H1 (cell line): ENCODE data around the gene AP2A2. TPM values are rescaled to one million over a fixed set of nuclear protein-coding genes. Genes with fewer than 3 reads are reported as not detected.

Source experiments
- CTCF ChIA-PET: fragments of 300-600 bp; sonication (Branson Sonifier 250); formaldehyde crosslinking; loops from one replicate; lab custom pipeline; 2021; ENCODE audit not compliant: partially characterized antibody; lab: Charles Lee
- POLR2A ChIA-PET: fragments of 300-600 bp; sonication (Branson Sonifier 250); formaldehyde crosslinking; loops from one replicate; lab custom pipeline; 2021; ENCODE audit warnings: inconsistent platforms; ENCODE audit not compliant: partially characterized antibody; lab: Charles Lee
- DNase-seq, 2 experiments: peaks; one replicate each; pipeline versions ENCODE4 v3.0.0 to v3.0.0-alpha.2; 2010 to 2022; ENCODE audit warnings: low spot score in 2 of 2, low read depth in 1 of 2, mixed read lengths in 1 of 2
- FAIRE-seq: peaks from 2 replicates; lab custom pipeline; 2011; peaks lifted over from hg19 to GRCh38; lab: Jason Lieb, UNC
- H2AFZ ChIP-seq: 2 replicates; pipeline ENCODE4 v1.8.1; 2012; ENCODE audit warnings: low read length, inconsistent platforms
- H2AK5ac ChIP-seq: 2 replicates; pipeline ENCODE4 v1.6.1; 2013; ENCODE audit warnings: low read depth, low read length
- H2BK120ac ChIP-seq: replicated peaks from 2 replicates; pipeline ENCODE3; 2013; ENCODE audit warnings: low read depth, low read length, inconsistent platforms
- H2BK12ac ChIP-seq: 2 replicates; pipeline ENCODE4 v1.6.1; 2013; ENCODE audit warnings: low read depth, low read length
- H2BK15ac ChIP-seq: 2 replicates; pipeline ENCODE4 v1.6.1; 2013; ENCODE audit warnings: low read length
- H2BK20ac ChIP-seq: 2 replicates; pipeline ENCODE4 v1.6.1; 2013; ENCODE audit warnings: low read length
- H2BK5ac ChIP-seq: 2 replicates; pipeline ENCODE4 v1.6.1; 2013; ENCODE audit warnings: low read depth, low read length
- H3K14ac ChIP-seq: 2 replicates; pipeline ENCODE4 v1.6.1; 2013; ENCODE audit warnings: inconsistent platforms; ENCODE audit not compliant: insufficient read length
- H3K18ac ChIP-seq: 2 replicates; pipeline ENCODE4 v1.6.1; 2013; ENCODE audit warnings: low read length; ENCODE audit errors: extremely low read depth
- H3K23ac ChIP-seq: 2 replicates; pipeline ENCODE4 v1.6.1; 2013; ENCODE audit warnings: inconsistent platforms; ENCODE audit not compliant: insufficient read length
- H3K23me2 ChIP-seq: 2 replicates; pipeline ENCODE4 v1.6.1; 2013; ENCODE audit warnings: low read depth, low read length
- H3K27ac ChIP-seq: 2 replicates; pipeline ENCODE4 v1.6.1; 2011; ENCODE audit warnings: low read depth, low read length, inconsistent platforms
- H3K27me3 ChIP-seq, 4 experiments: replicated peaks in 1 of 4; 1 replicate in 1 of 4; 2 replicates in 3 of 4; pipeline versions ENCODE4 v1.6.1 to v1.8.1; 2011 to 2013; ENCODE audit warnings: low read length in 3 of 4, mild to moderate bottlenecking in 3 of 4, inconsistent platforms in 2 of 4, mixed read lengths in 2 of 4, moderate library complexity in 1 of 4; ENCODE audit not compliant: control insufficient read depth in 3 of 4, insufficient read depth in 3 of 4; ENCODE audit errors: extremely low read depth in 1 of 4
- H3K36me3 ChIP-seq, 4 experiments: 2 replicates each; pipeline versions ENCODE4 v1.6.1 to v1.8.1; 2011 to 2013; ENCODE audit warnings: mild to moderate bottlenecking in 4 of 4, low read length in 3 of 4, moderate library complexity in 2 of 4, control low read depth in 1 of 4, inconsistent platforms in 1 of 4; ENCODE audit not compliant: insufficient read depth in 4 of 4, control insufficient read depth in 2 of 4
- H3K4ac ChIP-seq: replicated peaks from 2 replicates; pipeline ENCODE3; 2013; ENCODE audit warnings: low read length, low read depth, mixed read lengths, inconsistent platforms; ENCODE audit not compliant: insufficient read length
- H3K4me1 ChIP-seq, 4 experiments: replicated peaks in 1 of 4; 1 replicate in 1 of 4; 2 replicates in 3 of 4; pipeline versions ENCODE4 v1.6.1 to v1.8.1; 2011 to 2013; ENCODE audit warnings: low read length in 3 of 4, inconsistent platforms in 2 of 4, mixed read lengths in 1 of 4; ENCODE audit not compliant: insufficient read depth in 4 of 4, control insufficient read depth in 3 of 4
- H3K4me2 ChIP-seq, 2 experiments: 2 replicates each; pipeline versions ENCODE4 v1.6.1 to v1.8.1; 2011 to 2013; ENCODE audit warnings: low read depth in 2 of 2, low read length in 2 of 2, control low read depth in 1 of 2, inconsistent platforms in 1 of 2, mild to moderate bottlenecking in 1 of 2; ENCODE audit not compliant: insufficient read depth in 1 of 2
- H3K4me3 ChIP-seq, 4 experiments: fragments of 200-600, 300-600 bp in 1 of 4; sonication (generic), shearing (Covaris generic), sonication (Bioruptor Twin) in 1 of 4; 2 replicates each; pipeline versions ENCODE4 v1.5.1 to v1.8.1; 2011 to 2016; ENCODE audit warnings: low read length in 4 of 4, low read depth in 3 of 4, control low read depth in 2 of 4, inconsistent platforms in 2 of 4, mild to moderate bottlenecking in 2 of 4, mixed read lengths in 1 of 4, moderate library complexity in 1 of 4; ENCODE audit not compliant: insufficient read depth in 2 of 4; ENCODE audit errors: extremely low read depth in 1 of 4
- H3K56ac ChIP-seq: replicated peaks from 2 replicates; pipeline ENCODE3; 2013; ENCODE audit warnings: low read depth, mild to moderate bottlenecking, mixed read lengths, low read length, inconsistent platforms; ENCODE audit not compliant: insufficient read length
- H3K79me1 ChIP-seq: 2 replicates; pipeline ENCODE4 v1.6.1; 2013; ENCODE audit warnings: low read depth, low read length, control low read depth
- H3K79me2 ChIP-seq, 2 experiments: 2 replicates each; pipeline versions ENCODE4 v1.6.1 to v1.8.1; 2012 to 2013; ENCODE audit warnings: low read length in 2 of 2, mild to moderate bottlenecking in 2 of 2, inconsistent platforms in 1 of 2; ENCODE audit not compliant: insufficient read depth in 2 of 2, control insufficient read depth in 1 of 2
- H3K9ac ChIP-seq, 4 experiments: replicated peaks in 1 of 4; 1 replicate in 1 of 4; 2 replicates in 3 of 4; pipeline versions ENCODE4 v1.6.1 to v1.8.1; 2011 to 2013; ENCODE audit warnings: low read depth in 3 of 4, low read length in 3 of 4, control low read depth in 2 of 4, mild to moderate bottlenecking in 2 of 4, moderate library complexity in 2 of 4, inconsistent platforms in 1 of 4; ENCODE audit errors: extremely low read depth in 1 of 4
- H3K9me3 ChIP-seq, 2 experiments: 2 replicates each; pipeline versions ENCODE4 v1.6.1 to v1.8.1; 2012 to 2013; ENCODE audit warnings: mild to moderate bottlenecking in 2 of 2, moderate library complexity in 2 of 2, control low read depth in 1 of 2, inconsistent platforms in 1 of 2, low read depth in 1 of 2, low read length in 1 of 2, mixed read lengths in 1 of 2; ENCODE audit not compliant: insufficient read depth in 2 of 2
- H4K20me1 ChIP-seq, 2 experiments: replicated peaks in 1 of 2; 2 replicates each; pipeline versions ENCODE3 to v1.8.1; 2011 to 2013; ENCODE audit warnings: inconsistent platforms in 2 of 2, low read length in 2 of 2, mild to moderate bottlenecking in 1 of 2; ENCODE audit not compliant: insufficient read depth in 2 of 2, control insufficient read depth in 1 of 2
- H4K5ac ChIP-seq: 2 replicates; pipeline ENCODE4 v1.6.1; 2013; ENCODE audit warnings: low read length, low read depth, mixed read lengths, inconsistent platforms; ENCODE audit not compliant: insufficient read length
- H4K8ac ChIP-seq: 2 replicates; pipeline ENCODE4 v1.8.0; 2013; ENCODE audit warnings: mild to moderate bottlenecking, moderate library complexity, low read length, inconsistent platforms; ENCODE audit not compliant: insufficient read depth; ENCODE audit errors: extremely low read depth
- H4K91ac ChIP-seq: replicated peaks from 2 replicates; pipeline ENCODE3; 2013; ENCODE audit warnings: low read length, mixed read lengths, inconsistent platforms; ENCODE audit not compliant: insufficient read length
- ATF2 ChIP-seq: IDR thresholded peaks from 2 replicates; pipeline ENCODE4 v1.6.1; 2012; ENCODE audit warnings: low read length, inconsistent platforms
- BACH1 ChIP-seq: IDR thresholded peaks from 2 replicates; pipeline ENCODE4 v1.6.1; 2012; ENCODE audit warnings: low read length, improper control_type of control experiment
- CBX8 ChIP-seq: fragments of 300-800, 300-1000 bp; sonication (generic); IDR thresholded peaks from 2 replicates; pipeline ENCODE4 v1.7.1; 2016; ENCODE audit warnings: low read depth, low read length, borderline replicate concordance
- CHD1 ChIP-seq: IDR thresholded peaks from 2 replicates; pipeline ENCODE4 v1.6.1; 2012; ENCODE audit warnings: low read depth, low read length, improper control_type of control experiment
- GTF2F1 ChIP-seq: IDR thresholded peaks from 2 replicates; pipeline ENCODE4 v1.6.1; 2012; ENCODE audit warnings: low read depth, low read length, improper control_type of control experiment, borderline replicate concordance
- HDAC6 ChIP-seq: IDR thresholded peaks from one replicate; pipeline ENCODE4 v1.7.1; 2012; ENCODE audit warnings: low read depth, mild to moderate bottlenecking, inconsistent platforms, low read length, moderate library complexity
- KDM1A ChIP-seq: fragments of 200-600, 300-600 bp; sonication (generic); IDR thresholded peaks from 2 replicates; pipeline ENCODE4 v1.7.1; 2016; ENCODE audit warnings: mild to moderate bottlenecking, low read length, borderline replicate concordance
- MAX ChIP-seq: IDR thresholded peaks from 2 replicates; pipeline ENCODE4 v1.6.1; 2012; ENCODE audit warnings: inconsistent platforms
- POLR2A ChIP-seq, 2 experiments: IDR thresholded peaks; 1 replicate in 1 of 2; 2 replicates in 1 of 2; pipeline ENCODE4 v1.6.1; 2011; ENCODE audit warnings: low read depth in 2 of 2, low read length in 2 of 2, mild to moderate bottlenecking in 2 of 2; ENCODE audit errors: control extremely low read depth in 1 of 2
- POLR2AphosphoS5 ChIP-seq: IDR thresholded peaks from 2 replicates; pipeline ENCODE4 v1.6.1; 2011; ENCODE audit warnings: low read depth, low read length
- SAP30 ChIP-seq: fragments of 300-600 bp; sonication (generic); IDR thresholded peaks from 2 replicates; pipeline ENCODE4 v1.7.1; 2012; ENCODE audit warnings: low read length, moderate library complexity, mild to moderate bottlenecking, inconsistent platforms; ENCODE audit not compliant: insufficient read depth, insufficient replicate concordance
- SP1 ChIP-seq: IDR thresholded peaks from 2 replicates; pipeline ENCODE4 v1.6.1; 2011; ENCODE audit warnings: low read depth, low read length
- WGBS, 2 experiments: shearing (Covaris generic) in 1 of 2; methylation state at CpG; one replicate each; pipeline versions ENCODE4 v1.1.6 to v1.1.7; 2013 to 2015; ENCODE audit warnings: low lambda C conversion rate in 2 of 2, mixed read lengths in 2 of 2, inconsistent platforms in 1 of 2, low coverage in 1 of 2, missing lambda C conversion rate in 1 of 2; ENCODE audit not compliant: insufficient replicate concordance in 2 of 2, insufficient coverage in 1 of 2, insufficient read length in 1 of 2; ENCODE audit errors: extremely low coverage in 1 of 2, missing lambda C conversion rate in 1 of 2; 5-methylcytosine and 5-hydroxymethylcytosine counted together
- polyA plus RNA-seq, 7 experiments: library from polyadenylated mRNA; depleted of rRNA in 3 of 7; stranded (reverse) in 5 of 7; unstranded in 2 of 7; fragments of >200 nt in 5 of 7; fragments of 200-250 nt in 2 of 7; gene quantifications; 1 replicate in 5 of 7; 2 replicates in 1 of 7; 4 replicates in 1 of 7; pipeline versions ENCODE4 v1.2.1 to v1.2.3, GENCODE V29; 2011 to 2013; ENCODE audit warnings: missing spikeins in 2 of 7, mixed read lengths in 2 of 7
- total RNA-seq: library from RNA; stranded (reverse); fragmentation: NEBNext Ultra II Directional; extraction: Animal tissue kit (Norgen Biotek cat#: 25700); gene quantifications from 2 replicates; pipeline ENCODE4 v1.2.1, GENCODE V29; 2021

AP2A2 gene
- total and polyA plus RNA-seq, 2 of the 8 experiments (the other 6 are each of a cell fraction or from before 2014, with no cell fraction given), result 50.0 to 65.0 TPM

- Histone ChIP-seq H4K8ac (no peak overlapping the region; the same call in 1 of the 2 replicates), H3K4ac (no peak overlapping the region), H2BK12ac (no peak overlapping the region), H4K20me1 (peaks cover 0 to 10% of the 10 kb centered on the region in 2 experiments), H3K79me2 (peaks cover 0 to 36% of the 10 kb centered on the region in 2 experiments; a peak in 3 of 4 replicates), H3K4me2 (peak overlapping the region; percentile 74 to 77), H3K18ac (no peak overlapping the region), H3K27me3 (no peaks in the 10 kb centered on the region), H2BK120ac (peak overlapping the region; percentile 54), H2AFZ (no peak overlapping the region), H3K23ac (no peak overlapping the region), H3K56ac (no peak overlapping the region), H3K79me1 (peaks cover 22% of the 10 kb centered on the region), H3K4me1 (peaks cover 0 to 14% (median 6%) of the 10 kb centered on the region in 4 experiments; a peak in 6 of 7 replicates), H3K9ac (peak overlapping the region in 2 of 4 experiments; percentile 6 to 42; a peak in 1 of 7 replicates), H3K14ac (no peak overlapping the region), H2AK5ac (no peak overlapping the region), H3K4me3 (peak overlapping the region in 3 of 4 experiments; percentile 69 to 97 (median 89); a peak in 5 of 8 replicates), H2BK15ac (no peak overlapping the region), H3K27ac (no peak overlapping the region), H3K36me3 (peaks cover 2 to 5% (median 4%) of the 10 kb centered on the region in 4 experiments; a peak in 6 of 8 replicates), H2BK20ac (no peak overlapping the region), H3K23me2 (peaks cover 15% of the 10 kb centered on the region), H3K9me3 (no peaks in the 10 kb centered on the region), H4K5ac (no peak overlapping the region), H2BK5ac (no peak overlapping the region), H4K91ac (no peak overlapping the region)
- ChIA-PET POLR2A (interaction anchor here (0.8 to 1.8 kb wide), 4 partner anchors 15 to 132 kb away, joined by 3 to 6 read pairs (median 3); no protein-coding TSS in a partner anchor), CTCF (interaction anchor here (0.7 to 1.7 kb wide), 8 partner anchors 9 to 86 kb away, joined by 3 to 12 read pairs (median 4); no protein-coding TSS in a partner anchor)
- FAIRE-seq (no peak), DNase-seq (no peak)
- WGBS, 2 experiments, result 94% methylated on average over 11 of the region's 11 CpGs; no CpG with 5 or more reads in 1 of the 2 experiments
- TF ChIP-seq ATF2 (no peak), CBX8 (no peak), KDM1A (no peak), SP1 (no peak), CHD1 (no peak), POLR2A (IDR thresholded peaks at IDR 0.05; ENCODE audit: control extremely low read depth in 1 of 2, low read depth in 2 of 2, low read length in 2 of 2) (no peak), BACH1 (no peak), POLR2AphosphoS5 (no peak), SAP30 (no peak), HDAC6 (no peak), GTF2F1 (no peak), MAX (no peak)
Measured at GRCh38 chr11:909406-909805, 16.3 kb upstream of the AP2A2 start.
